Right lobe of liver (tissue), 4 donors: ENCODE results near the gene THSD7A.

Experiments
- POLR2A ChIP-seq: fragments of 450-650 bp; IDR thresholded peaks from one replicate; pipeline ENCODE4 v1.6.1; 2017; ENCODE audit warnings: antibody characterized with exemption, mild to moderate bottlenecking
- TF ChIP-seq, protein P1 (sequence below), 4 donors: fragments of 200-600 bp in 3 of 4; fragments of 450-650 bp in 1 of 4; IDR thresholded peaks; one replicate each; pipeline versions ENCODE4 v1.5.1 to v1.8.0; 2016 to 2022; ENCODE audit warnings: antibody characterized with exemption in 4 of 4, mild to moderate bottlenecking in 2 of 4
- donor health status: DM: no; HTN: no; CAD: no.
- donor health status: DM: no; HTN: no; CAD: no.
- donor health status: DM: no; HTN: yes; CAD: no.

- no peak for TF ChIP-seq POLR2A
- TF ChIP-seq, protein P1, sequence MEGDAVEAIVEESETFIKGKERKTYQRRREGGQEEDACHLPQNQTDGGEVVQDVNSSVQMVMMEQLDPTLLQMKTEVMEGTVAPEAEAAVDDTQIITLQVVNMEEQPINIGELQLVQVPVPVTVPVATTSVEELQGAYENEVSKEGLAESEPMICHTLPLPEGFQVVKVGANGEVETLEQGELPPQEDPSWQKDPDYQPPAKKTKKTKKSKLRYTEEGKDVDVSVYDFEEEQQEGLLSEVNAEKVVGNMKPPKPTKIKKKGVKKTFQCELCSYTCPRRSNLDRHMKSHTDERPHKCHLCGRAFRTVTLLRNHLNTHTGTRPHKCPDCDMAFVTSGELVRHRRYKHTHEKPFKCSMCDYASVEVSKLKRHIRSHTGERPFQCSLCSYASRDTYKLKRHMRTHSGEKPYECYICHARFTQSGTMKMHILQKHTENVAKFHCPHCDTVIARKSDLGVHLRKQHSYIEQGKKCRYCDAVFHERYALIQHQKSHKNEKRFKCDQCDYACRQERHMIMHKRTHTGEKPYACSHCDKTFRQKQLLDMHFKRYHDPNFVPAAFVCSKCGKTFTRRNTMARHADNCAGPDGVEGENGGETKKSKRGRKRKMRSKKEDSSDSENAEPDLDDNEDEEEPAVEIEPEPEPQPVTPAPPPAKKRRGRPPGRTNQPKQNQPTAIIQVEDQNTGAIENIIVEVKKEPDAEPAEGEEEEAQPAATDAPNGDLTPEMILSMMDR (IDR thresholded peaks at IDR 0.05), result no peak
Measured at GRCh38 chr7:11345621-11346020, 486.4 kb downstream of the THSD7A start.
